ENCODE data around the gene DAPK1.
"Not testable (repeated sequence)": the region's sequence is repeated elsewhere in the genome, so short reads cannot be mapped to it uniquely, and the experiment has no call there.

The DAPK1 gene

GRCh38 chr9:87546704-87547103 lies 49.0 kb downstream of the DAPK1 start:
- DNase-seq (ENCODE audit: extremely low read depth, low read depth), result no peak
- TF ChIP-seq CTCF (IDR thresholded peaks at IDR 0.05; ENCODE audit: low read depth, low read length), result no peak

DNA sequence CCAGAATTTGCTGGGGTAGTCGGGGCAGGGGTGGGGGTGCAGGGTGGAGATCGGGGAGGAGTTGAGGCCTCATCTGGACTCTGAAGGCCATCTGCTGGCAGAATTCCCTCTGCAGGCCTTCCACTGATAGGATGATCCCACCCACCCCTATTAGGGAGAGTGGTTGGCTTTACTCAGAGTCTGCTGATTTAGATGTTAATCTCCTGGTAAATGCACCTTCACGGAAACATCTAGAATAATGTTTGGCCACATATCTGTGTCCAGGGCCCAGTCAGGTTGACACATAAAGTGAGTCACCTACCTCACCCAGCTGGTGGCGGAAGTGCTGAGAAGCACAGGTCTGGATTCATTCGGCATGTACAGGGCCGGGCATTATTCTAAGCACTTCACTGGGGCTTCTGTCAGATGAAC lies 50.0 kb downstream of the DAPK1 start:
- DNase-seq (ENCODE audit: extremely low read depth, low read depth), result no peak
- TF ChIP-seq CTCF (IDR thresholded peaks at IDR 0.05; ENCODE audit: low read depth, low read length), result no peak

DNA sequence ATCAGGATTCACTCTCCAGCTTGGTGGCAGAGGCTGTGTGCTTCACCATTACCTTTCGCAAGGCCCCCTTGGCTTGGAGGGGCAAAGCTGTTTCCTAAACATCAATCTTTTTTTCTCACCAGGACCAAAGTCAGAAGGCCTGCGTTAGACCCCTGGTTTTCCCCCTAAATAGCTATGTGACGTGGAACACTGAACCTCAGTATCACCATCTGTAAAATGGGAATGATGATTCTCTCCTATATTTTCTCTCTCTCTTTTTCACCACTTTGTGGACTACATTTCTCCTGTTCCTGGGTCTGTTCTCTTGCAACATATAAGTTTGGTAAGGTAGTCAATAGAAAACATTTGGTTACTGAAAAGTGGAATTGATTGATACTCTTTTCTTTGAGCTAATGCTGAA lies 50.5 kb downstream of the DAPK1 start:
- DNase-seq (ENCODE audit: extremely low read depth, low read depth), result no peak
- no peak for TF ChIP-seq CTCF (IDR thresholded peaks at IDR 0.05; ENCODE audit: low read depth, low read length)

DNA sequence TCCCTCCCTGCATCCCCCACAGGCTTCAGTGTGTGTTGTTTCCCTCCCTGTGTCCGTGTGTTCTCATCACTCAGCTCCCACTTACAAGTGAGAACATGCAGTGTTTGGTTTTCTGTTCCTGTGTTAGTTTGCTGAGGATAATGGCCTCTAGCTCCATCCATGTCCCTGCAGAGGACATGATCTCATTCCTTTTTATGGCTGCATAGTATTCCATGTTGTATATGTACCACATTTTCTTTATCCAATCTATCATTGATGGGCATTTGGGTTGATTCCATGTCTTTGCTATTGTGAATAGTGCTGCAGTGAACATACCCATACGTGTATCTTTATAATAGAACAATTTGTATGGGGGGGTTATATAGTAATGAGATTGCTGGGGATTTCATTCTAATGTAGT lies 51.4 kb downstream of the DAPK1 start:
- DNase-seq (ENCODE audit: extremely low read depth, low read depth), result not testable (repeated sequence)

DNA sequence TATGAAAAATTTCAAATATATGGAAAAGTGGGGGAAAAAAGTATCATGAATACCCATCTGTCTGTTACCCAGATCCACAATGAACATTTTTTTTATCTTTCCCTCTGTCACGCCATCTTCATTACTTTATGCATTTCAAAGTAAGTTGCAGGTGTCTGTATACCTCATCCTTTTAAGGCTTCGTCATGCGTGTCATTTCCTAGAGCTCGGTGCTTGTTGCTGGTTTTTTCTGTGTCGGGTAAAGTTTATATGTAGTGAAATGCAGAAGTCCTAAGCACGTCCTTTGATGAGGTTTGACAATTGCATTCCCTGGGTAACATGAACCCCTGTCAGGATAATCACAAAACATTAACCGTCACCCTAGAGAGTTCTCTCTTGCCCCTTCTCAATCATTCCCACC lies 52.1 kb downstream of the DAPK1 start:
- no peak for DNase-seq (ENCODE audit: extremely low read depth, low read depth)
- no peak for TF ChIP-seq CTCF (IDR thresholded peaks at IDR 0.05; ENCODE audit: low read depth, low read length)

GRCh38 chr9:87550253-87550954 lies 52.7 kb downstream of the DAPK1 start:
- DNase-seq (ENCODE audit: extremely low read depth, low read depth), result no peak
- TF ChIP-seq CTCF (IDR thresholded peaks at IDR 0.05; ENCODE audit: low read depth, low read length), result no peak

DNA sequence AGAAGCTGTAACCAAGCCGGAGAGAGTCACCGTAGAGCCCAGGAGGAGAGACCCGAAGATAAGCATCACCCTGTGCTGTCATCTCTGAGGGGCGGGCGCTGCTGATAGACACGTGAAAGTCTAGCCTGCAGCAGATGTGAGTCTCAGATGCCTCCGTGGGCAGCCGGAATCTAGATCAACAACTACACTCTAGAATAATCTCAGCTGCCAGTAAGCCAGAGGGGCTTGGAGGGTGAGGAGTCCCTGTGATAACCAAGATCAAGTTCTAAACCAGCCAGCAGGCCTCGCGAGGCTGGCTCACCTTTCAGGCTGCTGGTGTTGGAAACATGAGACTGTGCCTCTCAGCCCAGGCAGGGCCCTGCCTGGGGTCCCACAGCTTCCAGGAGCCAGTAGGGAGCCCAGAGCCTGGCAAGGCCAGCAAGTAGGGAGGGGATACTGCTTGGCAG lies 54.1 kb downstream of the DAPK1 start:
- no peak for TF ChIP-seq CTCF (IDR thresholded peaks at IDR 0.05; ENCODE audit: low read depth, low read length)
- no peak for DNase-seq (ENCODE audit: extremely low read depth, low read depth)
